AG08396 (cell line): ENCODE data around the gene ACOXL.
"Not testable (repeated sequence)": the region's sequence is repeated elsewhere in the genome, so short reads cannot be mapped to it uniquely, and the experiment has no call there.

Source experiments
- DNase-seq: peaks from one replicate; pipeline ENCODE4 v3.0.0; 2012; ENCODE audit warnings: low spot score, mixed read lengths

Gene ACOXL

DNA sequence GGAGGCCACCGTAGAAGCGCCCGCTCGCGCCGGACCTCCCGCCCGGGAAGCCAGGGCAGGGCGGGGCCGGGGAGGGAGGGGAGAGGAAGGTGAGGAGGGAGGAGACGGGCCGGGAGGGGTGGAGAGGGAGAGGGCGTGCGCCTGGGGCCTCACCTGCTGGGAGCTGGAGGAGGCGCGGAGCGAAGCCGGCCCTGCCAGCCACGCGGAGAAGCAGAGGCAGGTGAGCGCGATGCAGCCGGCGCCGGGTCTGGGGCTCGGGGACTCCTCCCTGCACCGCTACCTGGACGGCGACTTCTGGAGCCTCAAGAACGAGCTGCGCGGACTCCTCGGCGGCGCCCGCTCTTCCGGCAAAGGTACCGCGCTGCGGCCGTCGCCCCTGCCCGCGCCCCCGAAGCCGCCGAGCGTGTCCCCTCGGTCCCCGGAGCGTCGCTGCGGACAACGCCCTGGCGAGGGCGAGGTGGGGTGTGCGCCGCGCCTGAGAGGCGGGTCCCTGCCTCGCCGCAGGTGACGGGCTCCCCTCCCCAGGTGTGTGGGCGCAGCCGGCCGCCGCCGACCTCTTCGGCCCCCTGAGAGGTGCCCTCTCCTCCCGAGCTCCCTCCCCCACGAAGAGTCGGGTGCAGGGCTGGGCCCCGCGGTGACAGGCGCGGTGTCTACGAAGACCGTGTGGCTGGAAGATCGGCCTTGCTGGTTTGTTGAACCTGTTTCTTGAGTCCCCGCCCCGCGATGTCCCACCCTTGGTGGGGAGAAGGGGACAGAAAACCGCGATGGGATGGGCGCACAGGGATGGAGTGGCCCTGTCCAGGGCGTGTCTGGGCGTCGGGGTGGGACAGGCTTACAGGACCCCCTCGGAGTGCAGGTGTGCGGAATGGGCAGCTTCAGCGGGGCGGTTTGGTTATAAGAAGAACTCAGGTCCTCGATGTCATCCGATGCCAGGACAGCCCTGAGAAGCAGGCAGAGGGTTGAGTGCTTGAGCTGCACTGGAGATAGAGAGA lies at the start of gene ACOXL:
TSS of gene ACOXL (plus strand) at position 152 of the 992 bp plus-strand sequence. CDS start 35,817 bp downstream, outside the sequence.
- DNase-seq: no peak

DNA sequence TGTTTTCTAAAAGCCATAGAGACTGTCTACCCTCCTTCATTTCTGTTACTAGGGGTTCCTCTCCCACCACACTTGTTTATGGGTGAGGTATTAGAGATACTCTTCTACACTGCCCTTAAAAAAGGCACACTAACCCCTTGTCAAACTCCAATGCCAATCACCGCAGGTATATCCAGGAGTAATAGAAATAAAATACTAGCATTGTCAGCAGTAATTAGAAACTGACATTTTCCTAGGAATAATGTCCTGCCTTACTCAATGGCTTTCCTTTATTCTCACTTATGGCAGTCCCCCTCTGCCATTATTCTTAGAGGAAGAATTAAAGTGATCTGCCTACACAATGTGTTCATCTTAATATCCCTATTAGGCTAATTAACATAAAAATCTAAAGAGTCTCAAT lies 49.5 kb upstream of the ACOXL start:
- no peak for DNase-seq

DNA sequence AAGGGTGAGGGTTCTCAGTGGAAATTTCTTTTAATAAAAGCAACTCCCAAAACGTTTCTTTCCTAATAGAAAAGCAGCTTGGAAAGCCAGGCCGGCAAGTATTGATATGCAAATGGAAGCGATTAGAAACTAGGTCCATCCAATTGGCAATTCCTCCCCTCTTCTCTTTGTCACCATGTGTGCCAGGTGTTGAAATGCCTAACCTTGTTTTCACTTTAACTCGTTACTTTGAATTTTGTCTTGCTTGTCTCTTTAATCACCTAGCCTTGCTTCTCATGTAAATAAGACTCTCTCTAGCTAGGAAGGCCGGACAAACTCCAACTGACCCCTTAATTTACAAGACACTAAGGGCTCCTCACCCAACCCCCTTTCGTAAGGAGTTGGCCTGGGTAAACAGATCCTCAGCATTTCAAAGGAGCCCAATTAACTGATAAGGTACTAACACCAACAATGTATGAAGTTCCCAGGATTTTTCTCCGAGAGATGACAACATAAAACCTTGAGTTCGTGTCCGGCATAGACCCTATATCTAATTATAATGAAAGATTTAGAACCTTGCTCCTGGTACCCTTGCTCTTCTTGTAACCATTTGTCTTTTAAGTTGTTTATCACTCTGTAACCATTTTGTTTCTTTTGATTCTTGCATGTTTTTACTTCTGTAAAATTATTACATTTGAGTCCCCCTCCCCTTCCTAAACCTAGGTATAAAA lies 44.4 kb upstream of the ACOXL start:
- not testable (repeated sequence) for DNase-seq

DNA sequence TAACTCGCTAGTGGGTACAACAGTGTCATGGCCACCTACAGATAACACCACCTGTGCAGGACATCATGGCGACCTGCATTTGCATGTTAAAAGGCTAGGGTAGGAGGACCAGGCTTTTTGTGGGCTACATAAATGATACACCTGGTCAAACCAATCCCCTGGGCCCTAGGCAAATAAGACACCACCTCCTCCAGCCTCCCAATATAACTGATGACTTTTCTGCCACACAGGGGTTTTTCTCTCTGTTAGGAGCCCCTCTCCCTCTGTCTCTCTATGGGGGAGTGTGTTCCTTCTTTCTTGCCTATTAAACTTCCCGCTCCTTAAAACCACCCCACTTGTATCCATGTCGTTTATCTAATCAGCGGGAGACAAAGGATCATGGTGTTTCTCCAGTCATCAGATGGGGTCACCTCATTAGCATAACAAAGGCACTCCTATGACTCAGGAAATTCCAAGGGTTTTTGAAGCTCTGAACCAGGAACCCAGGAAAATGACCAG lies 43.7 kb upstream of the ACOXL start:
- no peak for DNase-seq

DNA sequence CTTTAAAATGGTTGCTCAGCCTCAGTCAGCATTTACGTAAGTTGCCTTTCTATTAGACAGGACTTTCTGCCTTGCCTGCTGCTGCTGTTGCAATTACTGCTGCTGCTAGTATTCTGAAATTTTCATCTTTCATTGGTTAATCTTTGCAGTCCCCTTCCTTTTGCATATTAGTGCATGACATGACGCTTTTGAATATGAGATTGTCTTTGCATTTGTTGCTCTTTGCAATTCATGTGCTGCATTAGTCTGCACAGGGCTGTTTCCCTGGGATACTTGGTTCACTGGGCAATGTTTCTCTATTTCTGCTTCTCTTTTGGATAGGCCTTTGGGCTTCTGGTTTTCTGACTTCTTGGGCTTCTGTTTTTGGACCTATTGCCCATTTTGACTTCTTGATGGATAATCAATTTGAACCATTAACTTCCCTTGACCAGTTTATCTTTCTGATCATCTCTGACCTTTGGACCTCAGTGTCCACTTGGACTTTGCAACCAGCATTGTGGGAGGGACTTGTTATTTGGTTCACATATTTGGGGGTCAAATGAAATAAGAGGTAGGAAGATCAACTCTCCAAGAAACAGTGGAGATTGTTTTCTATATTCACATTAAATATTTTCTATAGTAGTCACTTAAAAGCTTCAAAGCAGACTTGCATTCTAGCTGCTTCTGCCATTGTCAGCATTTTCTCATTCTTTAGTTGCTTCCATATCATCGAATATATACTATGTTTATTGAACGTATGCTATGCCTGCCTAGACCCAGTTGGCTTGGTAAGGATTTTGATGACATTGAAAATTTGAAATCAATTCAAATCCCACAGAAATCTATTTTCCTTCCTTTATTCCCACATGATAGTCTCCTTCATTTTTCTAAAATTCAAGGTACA lies 42.0 kb upstream of the ACOXL start:
- DNase-seq: no peak

DNA sequence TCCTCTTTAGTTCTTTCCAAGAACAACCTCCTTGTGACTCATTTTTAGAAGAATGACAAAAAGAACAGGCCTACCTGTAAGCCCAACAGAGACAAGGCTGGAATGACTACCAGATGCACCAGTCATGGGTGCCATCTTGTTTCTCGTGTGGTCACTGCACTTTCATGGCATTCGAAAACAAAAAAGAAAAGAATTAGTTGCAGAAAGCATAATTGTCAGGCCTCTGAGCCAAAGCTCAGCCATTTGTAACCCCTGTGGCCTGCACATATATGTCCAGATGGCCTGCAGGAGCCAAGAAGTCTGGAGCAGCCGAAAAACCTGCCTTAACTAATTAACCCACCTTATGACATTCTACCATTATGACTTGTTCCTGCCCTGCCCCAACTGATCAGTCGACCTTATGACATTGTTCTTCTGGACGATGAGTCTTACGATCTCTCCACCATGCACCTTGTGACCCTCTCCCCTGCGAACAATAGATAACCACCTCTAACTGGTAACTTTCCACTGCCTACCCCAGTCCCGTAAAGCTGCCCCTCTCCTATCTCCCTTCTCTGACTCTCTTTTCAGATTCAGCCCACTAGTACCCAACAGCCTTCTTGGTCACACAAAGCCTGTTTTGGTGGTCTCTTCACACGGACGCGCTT lies 40.6 kb upstream of the ACOXL start:
- DNase-seq: no peak

DNA sequence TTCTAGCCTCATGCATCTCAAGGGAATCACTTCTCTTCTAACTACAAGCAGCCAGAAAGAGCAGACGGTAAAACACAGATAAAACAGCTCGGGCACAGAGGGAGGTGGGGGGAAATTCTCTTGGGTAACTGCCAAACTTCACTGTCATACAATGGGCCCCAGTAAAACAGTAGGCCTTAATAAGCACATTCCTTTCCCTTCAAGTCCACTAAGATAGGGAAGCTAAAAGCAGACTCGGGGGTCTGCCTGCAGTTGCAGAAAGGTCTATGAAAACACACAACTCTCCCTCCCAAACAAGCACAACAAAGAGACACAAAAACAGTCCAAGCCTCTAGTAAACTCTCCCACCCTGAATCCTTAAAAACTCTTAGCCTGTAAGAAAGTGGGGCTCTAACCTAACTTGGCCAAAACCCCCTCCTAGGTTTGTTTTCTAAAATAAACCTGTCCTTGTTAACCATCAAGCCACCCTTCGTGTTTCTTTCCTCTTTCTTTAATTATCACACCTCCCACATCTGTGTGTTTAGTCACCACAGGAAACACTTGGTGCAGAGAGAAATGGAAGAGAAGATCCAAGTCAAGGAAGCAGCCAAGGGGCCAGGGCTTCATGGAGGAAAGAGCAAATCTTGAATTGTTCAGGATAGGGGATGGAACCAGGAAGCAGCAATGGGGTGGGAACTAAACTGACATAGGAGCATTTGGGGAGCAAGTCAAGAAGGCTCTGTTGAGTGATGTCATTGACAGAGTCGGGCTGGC lies 37.1 kb upstream of the ACOXL start:
- not testable (repeated sequence) for DNase-seq

DNA sequence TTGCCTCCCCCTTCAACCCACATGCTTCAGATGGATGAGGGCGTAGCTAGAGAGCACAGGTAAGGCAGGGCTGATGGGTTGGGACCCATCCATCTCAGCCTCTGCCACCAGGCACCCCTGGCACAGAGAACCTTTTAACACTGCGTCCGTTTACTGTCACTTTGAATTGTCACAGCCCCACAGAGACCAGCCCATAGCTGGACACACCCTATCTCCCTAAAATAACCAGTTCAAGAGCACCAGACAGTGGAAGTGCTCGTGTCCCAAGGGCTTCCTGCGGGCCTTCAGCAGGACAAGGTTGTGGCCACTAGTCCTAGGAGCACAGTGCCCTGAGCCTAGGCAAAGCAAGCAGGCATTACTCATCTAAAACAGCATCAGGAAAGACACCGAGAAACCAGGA lies 34.1 kb upstream of the ACOXL start:
- not testable (repeated sequence) for DNase-seq

DNA sequence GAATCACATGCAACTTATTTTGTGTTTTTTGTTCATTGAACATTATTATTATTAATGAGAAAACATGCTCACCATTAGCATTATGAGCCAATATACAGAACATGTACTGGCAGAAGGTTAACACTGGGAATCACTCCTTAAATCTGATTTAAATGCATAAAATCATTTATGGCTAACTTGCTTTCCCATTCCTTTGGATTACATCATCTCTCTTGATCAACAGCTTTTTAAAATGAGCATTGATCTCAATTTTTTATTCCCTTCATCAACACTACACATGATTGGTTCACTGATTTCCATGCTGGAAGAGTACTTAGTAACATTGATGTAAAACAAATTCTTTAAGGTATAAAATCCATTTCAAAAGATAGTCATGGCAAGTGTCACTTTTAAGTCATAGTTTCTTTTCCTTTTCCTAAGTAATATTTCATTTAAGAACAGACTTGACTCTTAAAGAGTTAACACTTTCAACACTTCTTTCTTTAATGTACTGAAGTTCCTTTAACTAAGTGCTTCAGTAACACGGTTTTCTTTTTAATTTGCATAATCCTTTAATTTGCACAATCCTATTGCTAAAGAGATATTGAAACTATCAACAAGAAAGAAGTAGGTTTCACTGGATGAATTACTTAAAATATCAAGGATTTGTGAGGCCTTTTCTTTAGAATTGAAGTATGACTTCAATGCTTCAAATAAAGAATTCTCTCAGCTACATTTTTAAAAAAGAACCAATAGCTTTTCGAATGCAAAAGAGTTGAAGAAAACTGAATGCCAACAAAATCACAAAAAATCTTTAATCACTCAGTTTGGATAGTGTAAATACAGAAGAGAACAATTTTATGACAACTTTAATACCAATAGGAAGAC lies 29.6 kb upstream of the ACOXL start:
- no peak for DNase-seq

DNA sequence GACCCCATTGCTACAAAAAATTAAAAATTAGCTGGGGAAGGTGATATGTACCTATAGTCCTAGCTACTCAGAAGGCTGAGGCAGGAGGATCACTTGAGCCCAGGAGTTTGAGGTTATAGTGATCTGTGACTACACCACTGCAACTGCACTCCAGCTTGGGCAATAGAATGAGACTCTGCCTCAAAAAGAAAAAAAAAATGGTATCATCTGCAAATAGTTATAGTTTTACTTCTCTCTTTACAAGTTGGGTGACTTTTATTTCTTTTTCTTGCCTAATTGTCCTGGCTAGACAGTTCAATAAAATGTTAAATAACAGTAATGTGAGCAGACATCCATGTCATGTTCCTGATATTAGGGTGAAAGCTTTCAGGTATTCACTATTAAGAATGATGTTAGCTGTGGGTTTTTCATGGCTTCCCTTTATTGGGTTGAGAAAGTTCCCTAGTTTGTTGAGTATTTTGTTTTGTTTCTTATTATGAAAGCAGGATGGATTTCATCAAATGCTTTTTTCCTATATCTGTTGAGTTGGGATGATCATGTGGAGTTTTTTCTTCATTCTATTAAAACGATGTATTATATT lies 24.9 kb upstream of the ACOXL start:
- no peak for DNase-seq

DNA sequence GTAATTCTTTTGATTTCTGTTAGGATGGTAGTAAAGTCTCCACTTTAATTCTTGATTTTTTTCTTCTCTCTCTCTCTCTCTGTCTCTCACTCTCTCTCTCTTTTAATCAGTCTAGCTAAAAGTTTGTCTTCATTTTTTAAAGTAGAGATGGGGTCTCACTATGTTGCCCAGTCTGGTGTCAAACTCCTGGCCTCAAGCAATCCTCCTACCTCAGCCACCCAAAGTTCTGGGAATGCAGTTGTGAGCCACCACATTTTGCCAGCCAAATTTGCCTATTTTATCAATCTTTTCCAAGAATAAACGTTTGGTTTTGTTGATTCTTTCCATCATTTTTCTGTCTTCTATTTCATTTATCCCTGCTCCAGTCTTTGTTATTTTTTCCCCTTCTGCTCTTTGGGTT lies 23.9 kb upstream of the ACOXL start:
- no peak for DNase-seq

DNA sequence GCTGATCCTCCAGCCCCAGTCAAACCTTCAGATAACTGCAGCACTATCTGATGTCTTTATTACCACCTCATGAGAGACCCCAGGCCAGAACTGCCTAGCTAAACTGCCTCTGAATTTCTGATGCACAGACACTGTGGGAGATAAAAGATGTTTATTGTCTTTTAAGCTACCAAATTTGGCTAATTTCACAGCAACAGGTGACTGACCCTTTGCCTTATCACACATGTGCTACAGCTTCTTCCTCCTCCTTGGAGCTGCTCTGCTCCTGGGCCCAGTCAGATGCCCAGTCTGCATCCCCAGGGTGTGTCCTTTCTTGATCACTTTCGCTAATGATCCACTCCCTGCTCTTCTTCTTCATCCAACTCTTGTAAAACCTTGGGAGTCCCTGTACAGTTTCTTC lies 19.6 kb upstream of the ACOXL start:
- DNase-seq: no peak

DNA sequence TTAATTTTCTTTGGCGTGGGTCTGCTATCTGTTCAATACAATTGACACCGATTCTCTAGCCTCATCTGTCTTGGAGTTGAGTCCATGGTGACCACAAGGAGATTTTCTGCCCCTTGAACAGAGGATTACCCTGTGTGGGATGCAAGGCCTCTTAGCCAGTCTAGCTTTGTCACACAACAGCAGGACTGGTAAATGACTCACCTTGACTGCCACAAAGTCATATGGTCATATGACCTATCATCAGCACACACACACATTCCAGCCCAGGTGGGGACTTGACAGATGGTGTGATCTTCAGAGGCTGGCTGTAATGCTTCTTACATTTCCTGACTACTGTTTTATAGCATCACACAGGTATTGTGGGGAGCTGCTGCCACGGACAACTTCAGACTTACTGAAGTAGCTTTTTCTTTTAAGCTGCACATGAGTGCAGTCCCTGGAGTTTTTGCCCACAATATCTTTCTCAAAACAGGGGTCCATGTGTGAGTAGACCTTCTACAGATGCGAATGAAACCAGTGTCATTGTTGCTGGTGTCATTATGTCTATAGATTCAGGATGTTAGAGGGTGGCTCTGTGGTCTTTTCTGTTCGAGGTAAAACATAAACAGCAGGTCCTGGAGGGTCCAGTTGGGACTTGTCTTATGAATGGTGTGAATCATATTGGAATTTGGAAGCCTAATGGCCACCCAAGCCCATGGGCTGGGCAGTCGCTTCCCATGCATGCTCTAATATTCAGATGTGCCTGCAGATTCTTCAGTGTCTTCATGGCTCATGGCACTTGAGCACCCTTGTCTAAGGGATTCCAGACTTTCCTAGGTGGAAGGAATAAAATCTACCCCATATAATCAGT lies 18.6 kb upstream of the ACOXL start:
- DNase-seq: no peak

DNA sequence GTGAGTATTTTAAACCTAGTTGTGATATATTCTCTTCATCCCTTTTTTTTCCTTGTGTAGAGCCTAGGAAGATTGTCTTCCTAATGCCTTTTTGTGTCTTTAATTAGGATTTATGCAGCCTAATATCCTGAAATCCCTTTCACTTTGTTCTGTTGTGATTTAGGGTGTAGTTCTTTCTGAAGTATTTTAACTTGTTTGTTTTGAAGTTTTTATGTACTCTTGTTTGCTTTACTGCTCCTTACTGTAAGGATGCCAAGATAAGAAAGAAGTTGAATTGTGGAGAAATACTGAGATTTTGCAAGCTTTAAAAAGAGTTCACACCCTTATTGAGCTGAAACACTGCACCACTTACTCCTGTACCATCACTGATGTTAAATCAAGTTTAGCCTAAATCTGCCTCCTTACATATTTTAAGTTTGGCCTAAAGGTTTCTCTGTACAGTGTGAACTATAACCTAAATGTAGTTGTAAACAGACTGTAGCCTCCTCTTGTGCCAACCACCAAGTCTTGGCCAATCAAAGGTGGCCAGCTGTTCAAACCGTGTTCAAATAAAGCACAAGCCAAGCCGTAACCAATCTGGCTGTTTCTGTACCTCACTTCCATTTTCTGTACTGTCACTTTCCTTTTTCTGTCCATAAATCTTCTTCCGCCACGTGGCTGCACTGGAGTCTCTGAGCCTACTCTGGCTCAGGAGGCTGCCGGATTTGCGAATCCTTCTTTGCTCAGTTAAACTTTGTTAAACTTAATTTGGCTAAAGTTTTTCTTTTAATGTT lies 17.7 kb upstream of the ACOXL start:
- DNase-seq: no peak

DNA sequence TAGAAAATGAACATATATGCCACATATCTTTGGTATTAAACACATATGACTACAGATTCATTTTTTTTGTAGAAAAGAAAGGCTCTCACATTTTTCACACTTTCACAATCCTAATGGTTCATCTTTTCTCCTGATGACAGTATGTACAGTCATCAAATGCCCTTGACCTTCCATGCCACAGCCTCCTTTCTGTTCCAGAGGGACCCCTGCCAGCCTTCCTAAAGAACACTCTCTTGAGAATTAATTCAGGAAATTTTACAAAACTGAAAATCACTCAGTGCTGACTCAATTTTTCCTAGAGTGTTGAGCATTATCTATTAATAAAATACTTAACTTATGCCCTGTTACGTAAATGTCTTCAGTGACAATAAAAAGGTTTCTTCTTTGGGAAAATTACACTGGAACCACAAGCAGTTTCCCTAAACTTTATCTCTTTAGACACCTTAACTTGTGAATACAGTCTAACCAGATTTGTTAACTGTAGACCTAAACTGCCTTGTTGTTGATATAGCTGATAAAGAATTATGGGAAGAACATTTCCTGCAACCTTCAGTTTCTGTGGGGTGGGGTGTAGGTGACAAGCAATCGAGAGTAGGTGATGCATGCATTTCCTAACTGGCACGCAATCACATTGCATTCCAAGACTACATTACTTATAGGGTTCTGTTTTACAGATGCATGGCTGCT lies 15.3 kb upstream of the ACOXL start:
- no peak for DNase-seq

DNA sequence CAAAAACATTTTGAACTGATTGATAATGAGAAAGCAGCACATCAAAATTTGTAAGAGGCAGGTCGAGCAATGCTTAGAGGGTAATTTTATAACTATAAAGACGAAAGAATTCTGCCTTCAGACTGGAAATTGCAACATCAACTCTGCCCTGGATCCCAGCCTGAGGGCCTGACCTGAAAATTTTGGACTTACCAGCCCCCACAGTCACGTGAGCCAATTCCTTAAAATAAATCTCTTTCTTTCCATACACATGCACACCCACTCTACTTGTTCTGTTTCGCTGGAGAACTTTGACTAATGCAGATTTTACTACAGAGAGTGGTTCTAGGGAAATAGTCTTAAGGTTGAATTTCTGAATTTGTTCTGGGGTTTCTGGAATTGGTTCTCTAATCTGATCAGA lies 14.6 kb upstream of the ACOXL start:
- no peak for DNase-seq

DNA sequence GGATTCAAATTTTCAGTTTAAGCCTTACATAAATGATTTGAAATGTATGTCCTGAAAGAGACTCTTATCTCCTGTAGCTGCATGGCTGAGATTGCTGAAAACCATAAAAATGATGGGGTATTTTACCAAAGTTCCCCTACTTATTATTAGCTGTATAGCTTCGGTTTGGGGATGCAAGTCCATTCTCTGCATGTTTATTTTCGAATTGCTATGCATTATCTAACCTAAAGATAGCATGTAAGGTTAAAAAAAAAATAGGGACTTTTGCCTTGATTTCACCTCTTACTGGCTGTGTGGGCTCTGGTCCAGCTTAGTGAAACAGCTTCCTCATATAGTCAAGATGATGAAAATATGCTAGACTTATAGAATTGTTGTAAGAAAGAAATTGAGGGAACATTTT lies 14.0 kb upstream of the ACOXL start:
- DNase-seq: no peak
